ENCODE results near the gene CYB5RL. TPM values are rescaled to one million over a fixed set of nuclear protein-coding genes. Genes with fewer than 3 reads are reported as not detected.

Gene CYB5RL
- total RNA-seq, 1 donor from 2014 or later = 9.0 TPM

DNA sequence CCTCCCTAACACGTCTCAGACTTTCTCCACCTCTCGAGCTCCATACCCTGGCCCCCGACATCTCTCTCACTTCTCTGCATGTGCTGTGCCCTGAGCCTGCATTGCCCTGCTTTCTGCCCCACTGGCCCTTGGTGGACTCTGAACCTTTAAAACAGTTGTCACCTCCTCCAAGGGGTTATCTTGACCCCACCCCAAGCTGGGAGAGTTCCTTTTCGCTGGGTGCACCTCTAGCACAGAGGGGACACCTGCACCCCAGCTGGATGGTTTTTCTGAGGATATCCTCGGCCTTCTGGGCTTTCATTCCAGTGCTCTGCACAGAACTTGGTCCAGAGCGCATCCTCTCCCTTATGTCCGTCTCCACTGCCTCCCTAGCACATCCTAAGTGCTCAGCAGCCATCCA lies 42.8 kb downstream of the CYB5RL start:
- H3K27me3 ChIP-seq (ENCODE audit: low read depth) = no peaks in the 10 kb centered on the region
- no peaks in the 10 kb centered on the region for H3K4me1 ChIP-seq
- H3K27ac ChIP-seq = no peak overlapping the region
- no peak for DNase-seq
- H3K4me3 ChIP-seq = no peak overlapping the region
- H3K36me3 ChIP-seq = no peaks in the 10 kb centered on the region
- no peaks in the 10 kb centered on the region for H3K9me3 ChIP-seq
- no peak for ATAC-seq
- intact Hi-C loops (cut with DNase I) = no loop called here
- TF ChIP-seq, protein P1, sequence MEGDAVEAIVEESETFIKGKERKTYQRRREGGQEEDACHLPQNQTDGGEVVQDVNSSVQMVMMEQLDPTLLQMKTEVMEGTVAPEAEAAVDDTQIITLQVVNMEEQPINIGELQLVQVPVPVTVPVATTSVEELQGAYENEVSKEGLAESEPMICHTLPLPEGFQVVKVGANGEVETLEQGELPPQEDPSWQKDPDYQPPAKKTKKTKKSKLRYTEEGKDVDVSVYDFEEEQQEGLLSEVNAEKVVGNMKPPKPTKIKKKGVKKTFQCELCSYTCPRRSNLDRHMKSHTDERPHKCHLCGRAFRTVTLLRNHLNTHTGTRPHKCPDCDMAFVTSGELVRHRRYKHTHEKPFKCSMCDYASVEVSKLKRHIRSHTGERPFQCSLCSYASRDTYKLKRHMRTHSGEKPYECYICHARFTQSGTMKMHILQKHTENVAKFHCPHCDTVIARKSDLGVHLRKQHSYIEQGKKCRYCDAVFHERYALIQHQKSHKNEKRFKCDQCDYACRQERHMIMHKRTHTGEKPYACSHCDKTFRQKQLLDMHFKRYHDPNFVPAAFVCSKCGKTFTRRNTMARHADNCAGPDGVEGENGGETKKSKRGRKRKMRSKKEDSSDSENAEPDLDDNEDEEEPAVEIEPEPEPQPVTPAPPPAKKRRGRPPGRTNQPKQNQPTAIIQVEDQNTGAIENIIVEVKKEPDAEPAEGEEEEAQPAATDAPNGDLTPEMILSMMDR (IDR thresholded peaks at IDR 0.05) = no peak

DNA sequence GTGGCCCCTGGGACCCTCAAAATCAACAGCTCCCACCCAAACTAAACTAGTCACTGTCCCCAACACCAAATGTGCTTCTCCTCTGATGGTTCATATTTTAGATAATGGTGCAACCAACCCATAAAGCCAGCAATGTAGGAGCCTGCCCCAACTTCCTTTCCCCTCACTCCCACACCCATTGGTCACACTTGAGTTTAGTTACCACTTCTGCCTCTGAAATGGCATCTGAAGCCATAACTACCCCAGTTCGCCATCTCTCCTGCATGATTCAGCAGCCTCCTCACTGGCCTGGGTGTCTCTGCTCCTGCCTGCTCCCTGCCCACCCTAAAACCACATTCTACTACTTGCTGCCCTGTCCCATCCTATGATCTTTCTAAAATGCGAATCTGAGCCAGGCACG lies 43.6 kb downstream of the CYB5RL start:
- Histone ChIP-seq H3K27ac (no peak overlapping the region), H3K27me3 (ENCODE audit: low read depth) (no peaks in the 10 kb centered on the region), H3K36me3 (no peaks in the 10 kb centered on the region), H3K4me1 (no peaks in the 10 kb centered on the region), H3K4me3 (no peak overlapping the region), H3K9me3 (no peaks in the 10 kb centered on the region)
- intact Hi-C loops (cut with DNase I) = no loop called here
- DNase-seq = no peak
- TF ChIP-seq, protein P1 (IDR thresholded peaks at IDR 0.05) = no peak
- no peak for ATAC-seq

DNA sequence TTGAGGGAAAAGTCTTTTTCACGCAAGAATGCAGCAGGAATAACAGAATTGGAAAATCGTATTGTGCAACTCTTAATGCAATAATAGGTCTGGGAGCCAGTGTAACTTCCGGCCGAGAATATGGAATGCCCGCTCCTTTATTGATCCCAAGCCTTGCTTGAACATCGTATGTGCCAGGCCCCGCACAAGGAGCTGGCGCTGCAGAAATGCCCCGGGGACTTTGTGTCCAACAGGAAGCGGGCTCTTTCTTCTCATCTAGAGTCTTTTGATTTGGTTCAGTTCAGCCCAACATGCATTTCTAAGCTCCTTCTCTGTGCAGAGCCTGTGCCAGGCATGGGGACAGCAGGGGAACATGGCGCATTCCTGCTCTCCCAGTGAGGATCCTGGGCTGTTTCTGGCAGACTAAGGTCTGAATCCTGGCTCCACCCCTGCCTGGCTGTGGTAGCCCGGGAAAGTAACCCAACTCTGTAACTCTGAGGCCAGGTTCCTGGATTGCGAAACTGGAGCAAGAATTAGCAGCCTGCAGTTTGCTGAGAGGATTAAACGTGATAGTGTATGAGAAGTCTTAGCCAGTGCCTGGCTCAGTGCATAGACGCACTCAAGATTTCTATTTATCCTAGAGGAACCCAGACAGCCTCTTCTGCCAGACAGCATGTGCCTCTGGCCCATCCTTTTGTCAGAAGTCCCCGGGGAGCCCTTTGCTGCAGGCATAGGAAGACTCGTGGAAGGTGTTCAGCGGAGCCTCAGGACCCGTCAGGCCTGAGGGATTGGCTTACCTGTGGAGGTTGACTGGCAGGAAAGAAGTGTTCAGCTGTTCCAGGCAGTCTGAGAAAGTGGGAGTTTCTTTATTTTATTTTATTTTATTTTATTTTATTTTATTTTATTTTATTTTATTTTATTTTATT lies 46.0 kb downstream of the CYB5RL start:
- Histone ChIP-seq H3K4me1 (no peaks in the 10 kb centered on the region), H3K4me3 (no peak overlapping the region), H3K36me3 (no peaks in the 10 kb centered on the region), H3K9me3 (no peaks in the 10 kb centered on the region), H3K27ac (peak overlapping the region; percentile 64), H3K27me3 (ENCODE audit: low read depth) (no peaks in the 10 kb centered on the region)
- intact Hi-C loops (cut with DNase I) = no loop called here
- TF ChIP-seq, protein P1 (IDR thresholded peaks at IDR 0.05) = no peak
- peak; percentile 73 to 74 for ATAC-seq
- no peak for DNase-seq

DNA sequence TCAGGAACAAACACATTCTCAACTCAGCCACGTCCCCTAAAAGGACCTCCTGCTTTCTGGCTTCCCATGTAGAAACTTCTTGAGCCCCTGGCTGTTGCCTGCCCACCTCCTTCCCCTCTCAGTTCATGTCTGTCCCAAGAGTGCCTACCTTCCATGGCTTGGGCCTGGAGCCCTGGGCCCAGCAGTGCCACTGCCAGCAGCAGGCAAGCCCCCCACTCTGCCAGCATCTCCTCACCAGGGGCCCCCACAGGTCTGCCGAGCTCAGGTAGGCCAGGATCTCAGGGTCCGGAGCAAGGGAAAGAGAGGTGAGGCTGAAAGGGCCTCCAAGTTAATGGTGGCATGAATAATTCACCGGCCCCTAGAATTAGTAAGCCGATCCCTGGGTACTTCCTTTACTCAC lies 47.1 kb downstream of the CYB5RL start, which contains the start of gene CDCP2:
CDCP2 (minus strand) TSS at position 305 of the 400 bp plus-strand sequence; CDS start at position 227, 78 bp downstream.
- Histone ChIP-seq H3K9me3 (no peaks in the 10 kb centered on the region), H3K4me3 (no peak within 1 kb of the TSS), H3K36me3 (no peaks in the 10 kb centered on the region), H3K27me3 (ENCODE audit: low read depth) (no peaks in the 10 kb centered on the region), H3K4me1 (no peaks in the 10 kb centered on the region), H3K27ac (peak within 1 kb of the TSS; percentile 64)
- no peak for ATAC-seq
- intact Hi-C loops (cut with DNase I) = no loop called here
- TF ChIP-seq, protein P1 (IDR thresholded peaks at IDR 0.05) = no peak
- no peak for DNase-seq

DNA sequence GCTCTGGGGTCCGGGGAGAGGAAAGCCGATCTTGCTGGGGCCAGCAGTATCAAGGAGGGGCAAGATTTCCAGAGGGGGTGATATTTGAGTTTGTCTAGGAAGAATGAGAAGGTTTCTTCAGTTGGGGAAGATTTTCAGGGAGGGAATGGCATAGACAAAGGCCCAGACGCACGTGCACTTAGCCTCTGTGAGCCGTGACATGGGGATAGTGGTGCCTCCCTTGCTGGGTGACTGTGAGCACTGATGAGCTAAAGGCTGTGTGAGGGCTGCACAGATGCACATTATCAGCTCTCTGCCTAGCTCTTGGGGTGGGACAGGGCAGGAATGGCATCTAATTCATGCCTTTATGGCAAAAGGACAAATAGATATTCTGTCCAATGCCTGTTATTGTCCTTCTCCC lies 48.8 kb downstream of the CYB5RL start:
- Histone ChIP-seq H3K4me3 (no peak overlapping the region), H3K27ac (no peak overlapping the region), H3K4me1 (no peaks in the 10 kb centered on the region), H3K27me3 (ENCODE audit: low read depth) (no peaks in the 10 kb centered on the region), H3K36me3 (no peaks in the 10 kb centered on the region), H3K9me3 (no peaks in the 10 kb centered on the region)
- no peak for ATAC-seq
- TF ChIP-seq, protein P1 (IDR thresholded peaks at IDR 0.05) = no peak
- DNase-seq = no peak
- intact Hi-C loops (cut with DNase I) = no loop called here

Other genes with a start within 250 kb of the CYB5RL start
- gene LDLRAD1, start 181.8 kb downstream of the CYB5RL start, total RNA-seq = 13.7 TPM
- 475 TPM for gene TMEM59, start 146.8 kb downstream of the CYB5RL start, total RNA-seq
- 5.3 TPM for gene TCEANC2, start 146.4 kb downstream of the CYB5RL start, total RNA-seq
- not detected for gene CDCP2, start 47.0 kb downstream of the CYB5RL start, total RNA-seq
- 41.8 TPM for gene MRPL37, start 137 bp upstream of the CYB5RL start, total RNA-seq
- 44.0 TPM for gene SSBP3, start 206.4 kb upstream of the CYB5RL start, total RNA-seq

All from lower lobe of right lung (tissue), 2 donors.